Measurements from ENCODE around the gene ADAT1. TPM values are rescaled to one million over a fixed set of nuclear protein-coding genes. Genes with fewer than 3 reads are reported as not detected.
A peak's percentile ranks its signal among the peaks of the same experiment; 100 is the strongest.

The ADAT1 gene
- total and polyA plus RNA-seq, 10 of the 15 experiments (the other 5 are each of a cell fraction or from before 2014, with no cell fraction given): 26.2 to 77.4 (median 55.8) TPM

- Histone ChIP-seq H3K27me3 (replicated peaks in 1 of 2; ENCODE audit: control insufficient read depth in 2 of 2, insufficient read depth in 2 of 2, low read length in 1 of 2) (no peaks in the 10 kb centered on the region), H3K4me3 (peak overlapping the region; percentile 48; the same call in 1 of the 2 replicates), H3K27ac (ENCODE audit: control insufficient read depth, insufficient read depth) (no peak overlapping the region; the same call in 1 of the 2 replicates), H2AFZ (ENCODE audit: control insufficient read depth, low read depth, low read length) (peak overlapping the region; percentile 72), H4K20me1 (ENCODE audit: control insufficient read depth, insufficient read depth) (no peaks in the 10 kb centered on the region), H3K9ac (ENCODE audit: control insufficient read depth, insufficient read depth, low read length) (peak overlapping the region; percentile 73; the same call in 1 of the 2 replicates), H3K9me3 (replicated peaks; ENCODE audit: control insufficient read depth, insufficient read depth, low read length) (no peaks in the 10 kb centered on the region), H3K4me1 (ENCODE audit: control insufficient read depth, insufficient read depth, low read length) (peaks cover 4% of the 10 kb centered on the region; the same call in 1 of the 2 replicates), H3K36me3 (ENCODE audit: control insufficient read depth in 2 of 2, insufficient read depth in 2 of 2, low read length in 1 of 2) (no peaks in the 10 kb centered on the region), H3K4me2 (ENCODE audit: control insufficient read depth, insufficient read depth) (peak overlapping the region; percentile 93), H3K79me2 (ENCODE audit: control insufficient read depth, insufficient read depth, low read length) (no peaks in the 10 kb centered on the region)
- intact Hi-C loops (cut with micrococcal nuclease; ENCODE audit: unreplicated experiment) (loop anchor here (2.0 to 5.0 kb wide), 3 partner anchors 39 to 206 kb away; partner anchors contain the start of gene ADAT1), in situ Hi-C loops (cut with MboI) (no loop called here)
- BruUV-seq (replicated peaks): no TSS peak
- ATAC-seq: no peak
- RAD21 ChIA-PET (ENCODE audit: unreplicated experiment): interaction anchor here (0.8 to 1.8 kb wide), 11 partner anchors 9 to 357 kb away, joined by 3 to 13 read pairs (median 4); partner anchors contain the start of genes ADAT1 and GABARAPL2
- no peak for FAIRE-seq
- TF ChIP-seq GATAD2B (conservative IDR thresholded peaks at IDR 0.05; ENCODE audit: low read depth) (0 out of 2 replicates have a peak, but pooled peaks have one; percentile 8), USF1 (IDR thresholded peaks at IDR 0.05; ENCODE audit: borderline replicate concordance, extremely low read length, insufficient read depth, low read depth, low read length) (no peak), SRF (IDR thresholded peaks at IDR 0.05; ENCODE audit: low read depth in 2 of 2, low read length in 2 of 2) (no peak), JUNB (IDR thresholded peaks at IDR 0.05) (0 out of 2 replicates have a peak, but pooled peaks have one; percentile 10), PML (IDR thresholded peaks at IDR 0.05; ENCODE audit: low read length) (no peak), ZNF687 (IDR thresholded peaks at IDR 0.05) (peak; percentile 42; the same call in 1 of the 2 replicates), MLLT1 (IDR thresholded peaks at IDR 0.05) (peak; percentile 47; the same call in 1 of the 2 replicates), BCL11A (IDR thresholded peaks at IDR 0.05; ENCODE audit: low read depth, low read length) (no peak), TBL1XR1 (IDR thresholded peaks at IDR 0.05; ENCODE audit: low read depth, low read length) (no peak), FOXK2 (IDR thresholded peaks at IDR 0.05) (peak; percentile 30; the same call in 1 of the 2 replicates), CHD1 (IDR thresholded peaks at IDR 0.05; ENCODE audit: low read depth, low read length) (no peak)
- SMC1A ChIA-PET (ENCODE audit: uncharacterized antibody, unreplicated experiment): interaction anchor here (0.6 to 2.1 kb wide), 8 partner anchors 9 to 92 kb away, joined by 3 to 13 read pairs (median 4); partner anchors contain the start of genes KARS1, TERF2IP and TMEM170A
- 23% methylated on average over 16 of the region's 16 CpGs for WGBS (ENCODE audit: insufficient coverage, insufficient replicate concordance, low lambda C conversion rate, missing lambda C conversion rate)
- no peak for DNase-seq (ENCODE audit: low read depth, low spot score)
- CTCF ChIA-PET: interaction anchor here (0.7 to 4.7 kb wide), 10 partner anchors 8 to 389 kb away, joined by 3 to 31 read pairs (median 6); partner anchors contain the start of genes ADAT1 and GABARAPL2
- POLR2A ChIA-PET: interaction anchor here (0.5 to 8.1 kb wide), 7 partner anchors 8 to 980 kb away, joined by 3 to 72 read pairs (median 3); partner anchors contain the start of genes ADAT1, GABARAPL2, KARS1 and TERF2IP
These were observed 66.6 kb downstream of the ADAT1 start for GRCh38 chr16:75556431-75556950.

Measured in GM12878 (cell line).